ENCODE results near the gene TSPAN14. TPM values are rescaled to one million over a fixed set of nuclear protein-coding genes. Genes with fewer than 3 reads are reported as not detected.

The TSPAN14 gene
- total RNA-seq, 3 donors from 2014 or later, result 52.8 to 76.8 (median 74.8) TPM

DNA sequence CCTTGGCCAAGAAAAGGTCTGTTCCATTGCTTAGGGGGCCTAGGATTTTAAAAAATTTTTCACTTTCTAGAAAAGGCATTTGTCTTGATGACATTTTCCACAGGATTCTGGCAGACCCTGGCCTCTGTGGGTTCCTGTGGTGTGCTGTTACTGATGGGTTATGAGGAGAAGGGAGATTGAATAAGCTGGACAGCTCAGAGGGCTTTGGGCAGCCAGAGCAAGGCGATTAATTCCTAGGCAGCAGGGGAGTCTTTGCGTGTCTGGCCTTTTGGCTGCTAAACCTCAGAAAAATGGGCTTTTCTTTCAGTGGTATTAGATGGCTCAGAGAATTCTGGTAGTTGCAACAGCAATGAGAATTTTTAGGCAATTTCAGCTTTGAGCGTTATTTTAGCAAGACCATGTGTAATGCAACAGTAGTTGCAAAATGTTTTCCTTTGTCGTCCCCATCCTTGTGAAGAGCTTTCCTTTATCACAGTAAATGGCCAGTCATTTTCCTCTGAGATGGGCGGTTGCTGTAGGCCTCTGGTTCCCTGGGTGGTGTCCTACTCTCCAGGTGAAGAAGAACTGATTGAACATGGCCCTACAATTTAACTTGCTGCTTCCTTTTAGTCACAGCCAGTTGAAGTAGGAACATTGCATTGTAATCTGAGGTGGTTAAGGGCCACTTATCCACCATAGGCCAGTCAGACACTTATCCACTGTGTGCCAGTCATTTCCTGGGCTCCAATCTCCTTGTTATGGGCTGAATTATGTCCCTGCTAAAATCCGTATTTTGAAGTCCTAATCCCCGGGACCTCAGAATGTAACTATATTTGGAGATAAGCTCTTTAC, 126.7 kb downstream of the TSPAN14 start:
- DNase-seq (ENCODE audit: low spot score in 2 of 2), result no peak
- Histone ChIP-seq H3K27ac (no peak overlapping the region), H3K27me3 (no peaks in the 10 kb centered on the region), H3K36me3 (no peaks in the 10 kb centered on the region), H3K4me3 (no peak overlapping the region), H3K4me1 (no peaks in the 10 kb centered on the region), H3K9me3 (no peaks in the 10 kb centered on the region)
- intact Hi-C loops (cut with DNase I; ENCODE audit: low total_unique reads), result no loop called here
- TF ChIP-seq POLR2AphosphoS5 (IDR thresholded peaks at IDR 0.05) (no peak), POLR2A (IDR thresholded peaks at IDR 0.05) (no peak)
- TF ChIP-seq, protein P1, sequence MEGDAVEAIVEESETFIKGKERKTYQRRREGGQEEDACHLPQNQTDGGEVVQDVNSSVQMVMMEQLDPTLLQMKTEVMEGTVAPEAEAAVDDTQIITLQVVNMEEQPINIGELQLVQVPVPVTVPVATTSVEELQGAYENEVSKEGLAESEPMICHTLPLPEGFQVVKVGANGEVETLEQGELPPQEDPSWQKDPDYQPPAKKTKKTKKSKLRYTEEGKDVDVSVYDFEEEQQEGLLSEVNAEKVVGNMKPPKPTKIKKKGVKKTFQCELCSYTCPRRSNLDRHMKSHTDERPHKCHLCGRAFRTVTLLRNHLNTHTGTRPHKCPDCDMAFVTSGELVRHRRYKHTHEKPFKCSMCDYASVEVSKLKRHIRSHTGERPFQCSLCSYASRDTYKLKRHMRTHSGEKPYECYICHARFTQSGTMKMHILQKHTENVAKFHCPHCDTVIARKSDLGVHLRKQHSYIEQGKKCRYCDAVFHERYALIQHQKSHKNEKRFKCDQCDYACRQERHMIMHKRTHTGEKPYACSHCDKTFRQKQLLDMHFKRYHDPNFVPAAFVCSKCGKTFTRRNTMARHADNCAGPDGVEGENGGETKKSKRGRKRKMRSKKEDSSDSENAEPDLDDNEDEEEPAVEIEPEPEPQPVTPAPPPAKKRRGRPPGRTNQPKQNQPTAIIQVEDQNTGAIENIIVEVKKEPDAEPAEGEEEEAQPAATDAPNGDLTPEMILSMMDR (IDR thresholded peaks at IDR 0.05), result no peak

DNA sequence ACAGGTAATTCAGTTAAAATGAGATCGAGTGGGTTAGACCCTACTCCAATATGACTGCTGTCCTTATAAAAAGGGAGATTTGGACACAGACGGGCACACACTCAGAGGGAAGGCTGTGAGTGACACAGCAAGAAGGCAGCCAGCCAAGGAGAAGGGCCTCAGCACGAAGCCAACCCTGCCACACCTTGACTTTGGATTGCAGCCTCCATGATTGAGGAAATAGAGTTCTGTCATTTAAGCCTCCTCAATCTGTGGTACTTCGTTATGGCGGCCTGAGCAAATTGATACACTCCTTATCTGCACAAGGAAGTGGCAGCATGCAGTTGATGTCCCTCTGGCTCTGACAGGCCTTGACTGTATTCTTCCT, 127.3 kb downstream of the TSPAN14 start:
- no peak overlapping the region for H3K27ac ChIP-seq
- no peak for TF ChIP-seq POLR2AphosphoS5 (IDR thresholded peaks at IDR 0.05)
- TF ChIP-seq, protein P1 (IDR thresholded peaks at IDR 0.05), result no peak
- TF ChIP-seq POLR2A (IDR thresholded peaks at IDR 0.05), result no peak
- no peak for DNase-seq (ENCODE audit: low spot score in 2 of 2)
- H3K36me3 ChIP-seq, result no peaks in the 10 kb centered on the region
- H3K4me1 ChIP-seq, result no peaks in the 10 kb centered on the region
- H3K4me3 ChIP-seq, result no peak overlapping the region
- no peaks in the 10 kb centered on the region for H3K9me3 ChIP-seq
- intact Hi-C loops (cut with DNase I; ENCODE audit: low total_unique reads), result no loop called here
- H3K27me3 ChIP-seq, result no peaks in the 10 kb centered on the region

DNA sequence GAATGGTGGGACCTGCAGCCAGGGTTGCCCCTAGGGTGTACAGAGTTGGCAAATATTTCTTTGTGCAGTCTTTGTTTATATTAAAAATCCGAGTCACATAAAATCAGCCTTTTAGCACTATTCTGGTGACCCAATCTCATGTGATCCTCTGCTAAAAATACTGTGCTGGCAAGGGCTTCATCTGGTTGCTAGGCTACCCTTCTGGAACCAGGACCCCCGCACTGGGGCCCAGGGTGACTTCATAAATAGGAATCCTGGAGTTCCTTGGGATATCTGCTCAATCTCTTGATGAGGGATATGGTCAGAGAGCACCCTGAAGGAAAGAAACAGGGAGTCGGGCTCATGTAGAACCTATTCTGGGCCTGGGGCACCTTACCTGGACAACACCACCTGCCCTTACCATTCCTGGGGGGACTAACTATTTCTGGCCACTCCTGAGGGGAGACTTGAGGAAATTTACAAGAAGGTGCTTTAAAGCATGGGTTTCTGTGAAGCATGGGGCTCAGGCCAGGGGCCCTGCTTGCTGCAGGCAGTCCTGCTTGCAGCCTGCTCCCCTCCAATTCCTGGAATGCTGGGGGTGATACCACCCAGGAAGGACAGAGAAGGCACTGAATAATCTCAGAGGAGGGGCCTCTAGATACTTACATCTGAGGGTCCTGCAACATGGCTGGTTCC, 128.3 kb downstream of the TSPAN14 start:
- Histone ChIP-seq H3K27me3 (no peaks in the 10 kb centered on the region), H3K27ac (no peak overlapping the region), H3K9me3 (no peaks in the 10 kb centered on the region), H3K4me3 (no peak overlapping the region), H3K4me1 (no peaks in the 10 kb centered on the region), H3K36me3 (no peaks in the 10 kb centered on the region)
- no peak for TF ChIP-seq POLR2A (IDR thresholded peaks at IDR 0.05)
- TF ChIP-seq, protein P1 (IDR thresholded peaks at IDR 0.05), result no peak
- TF ChIP-seq POLR2AphosphoS5 (IDR thresholded peaks at IDR 0.05), result no peak
- intact Hi-C loops (cut with DNase I; ENCODE audit: low total_unique reads), result no loop called here
- no peak for DNase-seq (ENCODE audit: low spot score in 2 of 2)

Other genes starting within 250 kb of the TSPAN14 start
- 100 to 1,000 TPM in 1 of 3 donors, 10 to 100 TPM in 2; 83.3 to 102 (median 93.4) TPM for gene ANXA11, start 248.8 kb upstream of the TSPAN14 start, total RNA-seq
- under 1 TPM in 2 of 3 donors, not detected in 1; 0.29 to 0.98 TPM for gene MAT1A, start 164.7 kb upstream of the TSPAN14 start, total RNA-seq
- not detected for gene DYDC1, start 97.6 kb upstream of the TSPAN14 start, total RNA-seq
- under 1 TPM in 1 of 3 donors, not detected in 2; 0.32 TPM for gene DYDC2, start 97.5 kb upstream of the TSPAN14 start, total RNA-seq
- 100 to 1,000 TPM in 1 of 3 donors, 10 to 100 TPM in 2; 82.3 to 547 (median 88.4) TPM for gene PRXL2A, start 45.8 kb upstream of the TSPAN14 start, total RNA-seq
- gene SH2D4B, start 83.6 kb downstream of the TSPAN14 start, total RNA-seq, result under 1 TPM in 2 of 3 donors, not detected in 1; 0.15 to 0.16 TPM